HG03521 (cell line): Measurements from ENCODE around the gene PRELID3B.

ENCODE experiments used
- ATAC-seq: cut with Tn5 transposase; IDR thresholded peaks from one replicate; pipeline ENCODE4 v1.9.1; 2021; ENCODE audit warnings: mild to moderate bottlenecking, moderate library complexity; ENCODE audit not compliant: unreplicated experiment

Gene PRELID3B

DNA sequence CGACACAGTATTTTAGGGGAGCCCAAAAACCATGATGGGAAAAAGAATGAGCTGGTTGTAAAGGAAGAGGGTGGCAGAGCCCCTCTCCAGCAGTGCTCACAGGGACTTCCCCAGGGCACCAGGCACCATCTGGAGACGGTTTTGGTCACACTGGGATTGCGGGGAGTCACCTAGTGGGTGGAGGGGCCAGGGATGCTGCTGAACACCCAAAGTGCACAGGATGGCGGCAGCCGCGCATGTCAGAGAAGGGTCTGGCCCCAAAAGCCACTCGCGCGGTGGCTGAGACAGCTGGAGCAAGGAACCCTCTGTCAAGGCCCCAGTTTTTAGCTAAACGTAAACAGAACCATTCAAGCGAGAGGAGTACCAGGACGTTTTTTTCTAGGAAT, 46.4 kb downstream of the PRELID3B start:
- no peak for ATAC-seq

DNA sequence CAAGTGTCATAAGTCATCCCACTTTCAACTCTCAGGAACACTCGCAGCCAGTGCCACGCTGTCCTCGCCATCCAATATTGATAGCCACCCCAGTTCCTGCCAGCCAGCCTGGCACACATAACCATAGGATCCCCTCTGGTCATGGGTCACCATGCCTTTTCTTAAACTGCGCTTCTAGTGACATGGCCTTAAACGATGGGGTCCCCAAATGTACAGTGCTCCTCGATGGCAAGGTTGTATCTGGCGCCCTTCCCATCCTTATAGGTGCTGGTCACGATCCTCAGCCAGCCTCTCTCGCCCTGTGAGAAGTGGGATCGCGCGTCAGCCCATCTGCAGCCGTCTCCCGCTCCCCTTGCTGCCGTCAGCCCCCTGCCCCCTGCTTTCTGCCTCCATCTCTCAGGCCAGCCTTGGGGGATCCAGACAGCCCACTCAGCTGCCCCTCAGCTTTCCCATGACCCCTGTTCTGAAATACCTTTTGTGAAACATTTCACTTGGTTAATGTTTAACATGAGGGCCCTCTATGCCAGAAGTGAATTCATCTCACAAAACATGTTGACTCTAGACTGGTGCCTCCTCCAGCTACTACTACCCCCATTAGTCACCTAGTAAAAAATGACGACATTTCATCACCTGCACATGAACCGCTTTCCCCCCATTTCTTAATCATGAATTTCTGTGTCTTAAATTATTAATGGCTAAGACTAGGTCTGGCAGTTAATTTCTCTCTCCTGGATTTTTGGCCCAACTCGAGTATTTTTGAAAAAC, 46.9 kb downstream of the PRELID3B start:
- no peak for ATAC-seq

DNA sequence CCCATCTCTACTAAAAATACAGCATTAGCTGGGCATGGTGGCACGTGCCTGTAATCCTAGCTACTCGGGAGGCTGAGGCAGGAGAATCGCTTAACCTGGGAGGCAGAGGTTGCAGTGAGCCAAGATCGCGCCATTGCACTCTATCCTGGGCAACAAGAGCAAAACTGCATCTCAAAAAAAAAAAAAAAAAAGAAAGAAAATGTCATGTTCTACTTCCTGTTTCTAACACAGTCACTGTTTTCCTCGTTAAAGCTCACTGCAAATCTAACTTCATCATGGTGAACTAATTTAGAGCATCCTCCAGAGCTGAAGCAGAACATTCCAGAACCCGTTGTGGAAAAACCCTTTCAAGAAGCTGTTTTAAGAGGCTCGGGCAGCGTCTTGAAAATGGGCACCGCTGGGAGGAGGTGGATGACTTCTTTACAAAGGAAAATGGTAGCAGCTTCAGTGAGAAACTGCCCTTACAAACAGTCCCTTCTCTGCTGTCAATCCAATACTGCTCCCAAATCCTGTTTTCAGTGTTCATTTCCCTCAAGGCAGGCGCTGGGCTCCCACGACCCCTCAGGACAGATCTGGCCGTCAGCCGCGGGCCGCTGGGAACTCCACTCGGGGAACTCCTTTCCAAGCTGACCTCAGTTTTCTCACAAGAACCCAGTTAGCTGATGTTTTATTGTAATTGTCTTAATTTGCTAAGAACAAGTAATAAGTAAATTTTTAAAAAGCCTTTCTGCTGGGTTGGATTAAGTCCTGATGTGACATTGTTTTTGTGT, 48.0 kb downstream of the PRELID3B start:
- no peak for ATAC-seq

DNA sequence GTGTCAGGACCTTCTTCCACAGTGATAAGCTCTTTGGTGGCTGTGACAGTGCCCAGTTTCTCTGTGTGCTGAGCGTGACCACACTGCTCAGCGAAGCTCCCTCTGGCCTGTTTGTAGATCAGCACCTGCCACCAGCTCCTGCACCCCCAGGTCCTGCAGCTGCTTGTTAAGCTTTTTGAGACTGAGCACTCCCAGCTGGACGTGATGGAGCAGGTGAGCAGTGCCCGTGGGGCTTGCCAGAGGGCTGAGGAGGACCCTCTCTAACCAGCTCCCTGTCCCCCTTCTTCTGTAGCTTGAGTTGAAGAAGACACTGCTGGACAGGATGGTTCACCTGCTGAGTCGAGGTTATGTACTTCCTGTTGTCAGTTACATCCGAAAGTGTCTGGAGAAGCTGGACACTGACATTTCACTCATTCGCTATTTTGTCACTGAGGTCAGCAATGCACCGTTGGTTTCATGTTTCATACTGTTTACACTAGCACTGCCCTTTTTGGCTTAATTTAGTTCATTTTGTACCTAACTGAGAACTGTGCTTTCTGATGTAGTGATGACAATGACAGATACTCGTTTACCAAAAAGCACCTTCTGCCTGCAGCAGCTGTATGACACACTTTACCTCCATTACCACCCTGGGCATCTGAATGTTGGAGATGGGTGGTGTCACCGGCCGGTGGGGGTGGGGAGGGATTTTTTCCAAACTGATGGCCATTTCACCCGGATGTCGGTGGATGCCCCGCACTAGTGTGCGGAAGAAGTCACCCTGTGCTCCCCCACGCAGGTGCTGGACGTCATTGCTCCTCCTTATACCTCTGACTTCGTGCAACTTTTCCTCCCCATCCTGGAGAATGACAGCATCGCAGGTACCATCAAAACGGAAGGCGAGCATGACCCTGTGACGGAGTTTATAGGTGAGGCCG, 49.0 kb downstream of the PRELID3B start:
- no peak for ATAC-seq

DNA sequence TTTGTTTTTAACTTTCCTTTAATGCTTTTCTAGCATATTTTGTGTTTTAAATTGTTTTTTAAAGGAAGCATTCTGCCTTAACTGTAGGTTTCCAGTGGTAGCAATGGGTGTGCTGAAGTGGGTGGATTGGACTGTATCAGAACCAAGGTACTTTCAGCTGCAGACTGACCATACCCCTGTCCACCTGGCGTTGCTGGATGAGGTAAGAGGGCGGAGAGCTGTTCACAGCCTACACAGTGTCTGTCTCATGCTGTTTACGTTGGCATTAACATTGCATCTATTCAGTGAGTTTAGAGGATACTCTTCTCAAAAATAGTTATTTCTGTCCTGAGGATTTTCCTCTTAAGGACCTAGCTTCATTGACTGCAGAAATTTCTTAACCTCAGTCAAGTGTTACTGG, 49.7 kb downstream of the PRELID3B start:
- no peak for ATAC-seq

DNA sequence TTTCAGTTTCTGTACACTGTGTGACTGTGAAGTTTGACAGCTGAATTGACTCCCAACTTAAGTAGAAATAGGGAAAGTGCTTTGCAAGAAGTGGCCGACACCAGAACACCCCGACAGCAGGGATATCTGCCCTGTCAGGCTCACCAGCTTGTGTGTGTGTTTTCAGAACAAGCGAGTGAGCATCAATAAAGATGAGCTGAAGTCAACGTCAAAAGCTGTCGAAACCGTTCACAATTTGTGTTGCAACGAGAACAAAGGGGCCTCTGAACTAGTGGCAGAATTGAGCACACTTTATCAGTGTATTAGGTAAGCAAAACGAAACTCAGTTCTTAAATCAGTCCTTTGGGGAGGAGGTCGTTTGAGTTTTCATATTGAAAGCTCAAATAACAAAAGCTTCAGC, 50.9 kb downstream of the PRELID3B start:
- ATAC-seq, result no peak

DNA sequence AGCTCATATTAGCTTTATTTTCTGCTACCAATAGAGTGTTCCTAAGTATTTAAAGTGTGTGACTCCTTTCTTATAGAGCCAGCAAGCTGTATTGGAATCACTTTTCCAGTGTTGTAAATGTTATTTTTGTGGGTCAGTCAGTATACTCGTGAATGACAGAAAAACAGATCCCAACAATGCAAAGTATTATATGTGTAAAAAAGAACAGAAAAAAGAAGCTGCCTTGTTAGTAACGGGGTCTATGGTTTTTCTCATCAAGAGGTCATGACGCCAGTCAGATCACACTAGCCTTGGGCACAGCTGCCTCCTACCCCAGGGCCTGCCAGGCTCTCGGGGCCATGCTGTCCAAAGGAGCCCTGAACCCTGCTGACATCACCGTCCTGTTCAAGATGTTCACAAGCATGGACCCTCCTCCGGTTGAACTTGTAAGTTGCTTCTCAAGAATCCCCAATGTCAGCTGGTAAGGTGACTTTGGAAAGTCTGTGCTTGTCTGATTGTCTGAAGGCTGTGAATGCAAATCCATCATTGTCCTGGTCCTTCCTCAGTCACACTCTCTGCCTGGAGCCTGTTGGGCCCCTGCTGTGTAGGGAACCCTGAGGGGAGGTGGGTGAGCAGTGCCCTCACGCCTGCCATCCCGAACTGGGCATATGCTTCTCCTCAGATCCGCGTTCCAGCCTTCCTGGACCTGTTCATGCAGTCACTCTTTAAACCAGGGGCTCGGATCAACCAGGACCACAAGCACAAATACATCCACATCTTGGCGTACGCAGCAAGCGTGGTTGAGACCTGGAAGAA, 51.7 kb downstream of the PRELID3B start:
- ATAC-seq, result no peak

DNA sequence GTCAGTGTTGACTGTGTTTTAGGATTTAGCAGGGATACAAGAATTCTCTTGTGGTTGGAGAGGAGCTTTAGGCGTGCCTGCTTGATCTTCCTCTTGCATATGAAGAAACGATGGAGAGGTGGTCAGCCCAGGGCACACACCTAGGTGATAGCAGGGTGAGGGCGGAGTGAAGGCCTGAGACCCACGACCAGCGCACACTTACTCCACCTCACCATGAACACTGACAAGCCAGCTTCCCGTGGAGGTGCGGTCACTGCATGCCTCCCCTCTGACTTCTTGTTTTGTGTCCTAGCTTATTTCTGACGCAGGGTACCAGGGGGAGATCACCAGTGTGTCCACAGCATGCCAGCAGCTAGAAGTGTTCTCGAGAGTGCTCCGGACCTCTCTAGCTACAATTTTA, 53.4 kb downstream of the PRELID3B start:
- no peak for ATAC-seq

DNA sequence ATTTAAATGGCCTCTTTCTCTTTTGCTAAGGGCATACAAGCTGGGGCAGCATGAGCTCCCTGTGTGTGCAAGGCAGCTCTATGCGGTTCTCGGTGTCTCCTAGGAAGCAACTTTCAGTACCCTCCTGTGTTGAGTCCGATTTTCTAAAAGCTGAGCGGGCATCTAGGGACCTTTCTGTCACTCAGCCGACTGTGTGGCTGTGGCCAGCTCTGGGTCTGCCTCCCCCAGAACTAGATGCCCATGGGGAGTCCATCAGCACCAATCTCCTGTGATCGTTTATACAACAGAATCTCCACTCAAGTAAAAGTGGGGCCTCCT, 54.1 kb downstream of the PRELID3B start:
- ATAC-seq, result no peak

DNA sequence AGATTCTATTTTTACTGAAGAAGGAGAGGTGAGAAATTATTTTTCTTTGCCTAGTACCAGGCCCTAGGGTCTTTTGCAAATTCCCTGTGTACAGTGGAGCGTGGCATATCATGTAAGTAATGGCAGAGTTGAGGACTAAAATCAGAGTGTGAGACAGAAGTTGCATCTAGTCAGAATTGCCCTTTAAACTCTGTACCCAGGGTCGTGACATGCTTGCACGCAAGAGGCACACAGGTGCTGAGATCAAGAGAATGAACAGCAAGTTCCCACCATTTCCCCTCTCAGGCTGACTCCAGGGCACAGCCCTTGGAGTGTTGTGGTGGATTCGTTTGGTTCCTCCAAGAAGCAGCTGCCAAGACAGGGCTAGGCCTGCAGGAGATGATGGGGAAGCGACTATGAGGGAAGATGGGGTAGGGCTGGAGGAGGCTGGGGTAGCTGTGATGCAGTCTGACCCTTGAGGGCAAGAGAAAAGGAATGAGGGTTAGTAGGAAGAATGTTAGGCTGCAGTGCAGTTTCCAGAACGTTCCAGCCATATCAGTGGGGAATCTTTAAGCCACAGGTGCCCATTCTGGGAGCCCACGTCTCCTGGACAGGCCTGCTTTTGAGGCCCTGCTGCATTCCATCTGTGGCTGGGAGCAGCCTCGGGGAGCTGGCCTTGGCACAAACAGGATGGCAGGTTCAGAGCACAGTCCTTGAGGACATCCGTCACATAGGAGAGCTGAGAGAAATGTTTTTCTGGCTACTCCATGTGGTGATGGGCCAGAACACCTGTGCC, 54.6 kb downstream of the PRELID3B start:
- ATAC-seq, result no peak

DNA sequence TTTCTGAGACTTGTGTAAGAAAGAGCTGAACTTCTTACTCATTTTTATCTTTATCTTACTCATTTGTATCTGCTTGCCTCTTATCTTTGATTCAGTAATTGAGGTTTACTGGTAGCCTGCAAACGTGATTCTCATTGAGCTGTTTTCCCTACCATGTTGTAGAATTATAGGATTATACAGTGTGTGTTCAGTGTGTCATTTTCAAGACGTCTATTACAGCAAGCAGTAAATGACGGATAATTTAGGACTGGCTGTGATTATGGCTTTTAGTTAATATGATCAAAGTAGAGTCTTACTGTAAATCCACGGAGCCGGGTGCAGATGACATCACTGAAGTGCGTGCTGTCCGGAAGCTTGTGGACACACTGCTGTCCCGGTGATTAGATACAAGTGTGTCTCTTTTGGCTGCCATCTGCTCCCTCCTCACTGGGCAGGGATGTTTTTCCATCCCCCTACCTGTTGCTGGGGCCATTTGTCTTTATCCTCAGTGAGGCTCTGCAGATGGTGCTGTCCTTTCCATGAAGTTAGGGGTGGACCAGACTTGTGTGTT, 55.5 kb downstream of the PRELID3B start:
- ATAC-seq, result no peak

DNA sequence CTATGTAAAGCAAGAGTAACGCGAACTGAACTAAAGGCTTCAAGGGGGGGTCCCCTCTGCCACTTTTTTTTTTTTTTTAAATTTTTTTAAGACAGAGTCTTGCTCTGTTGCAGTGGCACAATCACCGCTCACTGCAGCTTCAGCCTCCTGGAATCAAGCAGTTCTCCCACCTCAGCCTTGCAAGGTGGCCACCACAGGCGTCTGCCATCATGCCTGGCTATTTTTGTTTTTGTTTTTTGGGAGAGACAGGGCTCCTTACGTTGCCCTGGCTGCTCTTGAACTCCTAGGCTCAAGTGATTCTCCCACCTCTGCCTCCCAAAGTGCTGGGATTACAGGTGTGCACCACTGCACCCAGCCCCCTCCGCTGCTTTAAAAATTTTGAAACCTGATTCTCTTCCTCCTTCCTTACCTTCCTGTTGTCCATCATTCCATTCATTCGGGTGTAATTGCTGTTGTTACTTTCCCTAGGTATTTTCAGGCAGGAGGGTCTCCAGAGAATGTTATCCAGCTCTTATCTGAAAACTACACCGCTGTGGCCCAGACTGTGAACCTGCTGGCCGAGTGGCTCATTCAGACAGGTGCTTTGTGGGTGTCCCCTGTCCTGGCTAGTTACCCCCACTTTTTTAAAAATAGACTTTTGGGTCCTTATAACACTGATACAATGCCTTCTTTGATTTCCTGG, 56.2 kb downstream of the PRELID3B start:
- ATAC-seq, result no peak

DNA sequence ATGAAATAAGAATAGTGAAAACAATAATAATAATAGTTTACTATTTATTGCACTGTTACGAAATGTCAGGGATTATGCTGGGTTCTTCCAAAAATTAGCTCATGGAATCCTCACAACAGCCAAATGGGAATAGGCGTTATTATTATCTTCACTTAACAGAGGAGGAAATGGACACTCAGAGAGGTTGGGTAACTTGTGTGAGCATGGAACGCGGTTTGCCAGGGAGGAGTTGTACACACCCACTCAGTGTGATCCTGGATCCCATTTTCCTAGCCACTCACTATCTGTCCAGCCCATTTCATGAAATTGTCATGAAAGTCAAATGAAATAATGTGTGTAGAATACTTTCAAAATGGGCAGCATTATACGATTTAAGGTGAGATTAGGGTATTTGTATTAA, 56.9 kb downstream of the PRELID3B start:
- ATAC-seq, result no peak

DNA sequence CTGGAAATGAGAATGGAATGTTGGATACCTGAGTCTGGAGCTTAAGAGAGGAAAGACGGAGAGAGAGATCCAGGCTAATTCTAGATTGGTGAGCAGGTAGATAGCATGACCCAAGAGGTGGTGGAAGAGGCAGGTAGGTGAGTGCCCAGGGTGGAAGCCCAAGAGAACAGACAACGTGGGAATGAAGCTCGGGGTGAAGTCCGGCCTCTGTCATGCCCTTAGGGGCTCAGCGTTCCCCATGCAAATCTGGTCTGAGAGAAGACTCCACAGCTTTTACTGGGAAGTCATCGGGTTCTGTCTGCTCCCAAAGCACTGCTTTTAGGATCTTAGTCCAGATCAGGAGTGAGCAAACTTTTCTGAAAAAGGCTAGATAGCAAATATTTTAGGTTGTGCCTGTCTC, 57.9 kb downstream of the PRELID3B start:
- no peak for ATAC-seq
